NCI-H1105 (cell line): ENCODE results near the gene RASGRF1.
"Not testable (repeated sequence)": the region's sequence is repeated elsewhere in the genome, so short reads cannot be mapped to it uniquely, and the experiment has no call there.

Experiments
- DNase-seq: peaks from one replicate; lab custom pipeline; 2025; lab: John Stamatoyannopoulos, UW

Gene RASGRF1

DNA sequence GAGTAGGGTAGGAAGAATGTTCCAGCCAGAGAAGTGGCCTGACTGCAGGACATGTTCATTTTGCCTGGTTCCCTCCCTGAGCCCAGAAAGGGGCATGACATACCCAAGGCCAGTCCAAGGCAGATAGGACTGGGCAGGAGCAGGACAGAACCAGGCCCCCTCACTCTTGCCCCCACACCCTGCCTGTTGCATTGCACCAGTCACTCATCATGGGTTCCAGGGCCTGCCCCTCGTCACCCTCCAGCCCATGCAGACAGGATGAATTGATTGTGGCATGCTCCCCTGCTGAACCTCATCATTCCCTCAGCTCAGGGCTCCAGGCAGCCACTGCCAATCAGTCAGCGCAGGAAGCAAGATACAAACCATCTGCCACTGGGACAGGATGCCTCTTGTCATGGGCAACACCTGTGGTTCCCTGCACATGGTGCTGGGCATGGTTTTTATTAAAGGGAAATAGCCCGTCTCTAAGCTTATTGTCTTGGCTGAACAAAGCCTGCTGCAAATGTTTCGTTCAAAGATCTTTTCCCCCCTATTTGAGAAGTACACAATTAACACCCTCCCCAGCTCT is 48.9 kb downstream of the RASGRF1 start:
- DNase-seq = no peak

DNA sequence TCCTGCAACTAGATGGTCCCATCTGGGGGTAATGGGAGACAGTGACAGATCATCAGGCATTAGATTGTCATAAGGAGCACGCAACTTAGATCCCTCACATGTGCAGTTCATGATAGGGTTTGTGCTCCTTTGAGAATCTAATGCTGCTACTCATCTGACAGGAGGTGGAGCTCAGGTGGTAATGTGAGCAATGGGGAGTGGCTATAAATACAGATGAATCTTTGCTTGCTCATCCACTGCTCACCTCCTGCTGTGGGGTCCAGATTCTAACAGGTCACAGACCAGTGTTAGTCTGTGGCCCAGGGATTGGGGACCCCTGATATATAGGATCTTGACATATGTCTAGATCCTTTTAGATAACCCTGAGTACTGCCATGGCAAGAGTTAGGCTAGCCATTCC is 52.7 kb downstream of the RASGRF1 start:
- DNase-seq = no peak

DNA sequence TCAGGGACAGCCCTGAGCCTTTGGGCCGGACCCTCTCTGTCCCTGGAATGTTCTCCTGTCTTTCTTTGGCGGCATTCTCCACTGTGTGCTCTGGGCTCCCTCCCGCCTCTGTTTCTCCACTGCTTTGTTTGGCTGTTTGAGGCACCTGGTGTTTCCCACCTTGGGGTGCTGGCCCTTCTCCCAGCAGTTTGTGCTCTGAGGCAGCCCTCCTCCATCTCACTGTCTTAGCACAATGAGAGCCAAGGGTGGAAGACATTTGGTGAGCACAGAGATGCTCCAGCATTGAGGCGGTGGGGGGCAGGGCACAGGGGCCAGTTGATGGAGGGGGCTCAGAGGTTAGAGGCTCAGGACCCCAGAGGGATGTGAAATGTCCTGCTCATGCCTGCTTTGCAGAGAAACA is 54.3 kb downstream of the RASGRF1 start:
- no peak for DNase-seq

- DNase-seq = no peak
Measured at GRCh38 chr15:79035814-79036213, 54.8 kb downstream of the RASGRF1 start.

DNA sequence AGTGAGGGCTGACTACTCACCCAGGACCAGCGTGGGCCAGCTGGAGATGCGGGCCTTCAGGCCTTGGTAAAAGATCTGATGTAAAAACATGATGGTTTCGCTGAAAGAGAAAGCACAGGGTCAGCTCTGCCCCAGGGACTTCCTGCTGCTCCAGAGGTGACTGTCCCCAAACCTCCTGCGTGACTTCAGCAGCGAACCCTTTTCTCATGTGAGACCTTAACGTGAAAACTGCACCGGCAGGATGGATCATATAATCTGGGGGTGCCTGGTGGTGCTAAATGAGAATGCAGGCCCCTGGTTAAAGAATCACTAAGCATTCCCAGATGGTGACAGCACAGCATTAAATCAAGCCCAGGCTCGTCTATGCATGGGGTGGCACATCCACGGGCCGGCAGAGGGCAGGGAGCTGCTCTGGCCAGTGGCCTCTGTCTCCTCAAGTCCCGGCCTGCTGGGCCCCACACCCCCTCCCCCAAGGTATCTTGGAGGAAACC is 55.4 kb downstream of the RASGRF1 start:
- no peak for DNase-seq

GRCh38 chr15:79034284-79034683 is 56.3 kb downstream of the RASGRF1 start:
- no peak for DNase-seq

DNA sequence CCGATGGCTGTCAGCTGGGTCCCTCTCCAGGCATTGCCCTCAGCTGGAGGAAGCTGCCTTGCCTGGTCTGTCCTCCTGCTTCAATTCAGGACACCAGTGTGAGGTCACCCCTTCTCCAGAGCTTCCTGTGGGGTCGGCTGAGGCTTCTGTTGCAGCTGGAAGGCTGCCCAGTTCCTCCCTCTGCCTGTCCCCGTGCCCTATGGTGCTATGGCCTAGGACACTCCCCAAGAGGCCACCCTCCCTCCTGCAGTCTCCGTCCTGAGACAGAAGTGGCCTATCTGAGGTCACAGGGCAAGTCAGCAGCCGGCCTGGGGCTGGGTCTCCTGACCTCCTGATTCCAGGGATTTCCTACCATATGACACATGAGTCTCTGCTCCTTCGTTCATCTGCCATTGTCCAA is 57.9 kb downstream of the RASGRF1 start:
- no peak for DNase-seq

- DNase-seq = no peak
Measured at GRCh38 chr15:79031821-79032220, 58.8 kb downstream of the RASGRF1 start.

DNA sequence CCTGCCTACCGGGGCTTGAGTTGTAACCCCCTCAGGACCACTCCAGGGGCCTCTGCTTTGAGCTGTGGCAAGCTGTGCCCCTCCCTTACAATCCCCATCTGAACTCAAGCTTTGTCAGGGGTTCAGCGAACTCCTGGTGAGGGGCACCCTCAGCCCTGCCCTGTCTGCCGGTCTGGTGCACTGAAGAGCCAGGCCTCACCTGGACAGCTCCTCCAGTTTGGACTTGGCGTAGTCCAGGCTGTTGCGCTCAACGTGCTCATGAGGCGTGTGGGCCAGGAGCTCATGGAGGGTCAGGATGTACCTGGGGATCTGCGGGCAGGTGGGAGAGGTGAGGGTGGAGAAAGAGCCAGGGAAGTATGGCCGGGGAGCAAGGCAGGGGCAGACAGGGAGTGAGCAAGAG is 59.4 kb downstream of the RASGRF1 start:
- DNase-seq = no peak

GRCh38 chr15:79030470-79030869 is 60.1 kb downstream of the RASGRF1 start:
- no peak for DNase-seq

- DNase-seq = peak; percentile 2
Measured at GRCh38 chr15:79028411-79028964, 62.1 kb downstream of the RASGRF1 start.

DNA sequence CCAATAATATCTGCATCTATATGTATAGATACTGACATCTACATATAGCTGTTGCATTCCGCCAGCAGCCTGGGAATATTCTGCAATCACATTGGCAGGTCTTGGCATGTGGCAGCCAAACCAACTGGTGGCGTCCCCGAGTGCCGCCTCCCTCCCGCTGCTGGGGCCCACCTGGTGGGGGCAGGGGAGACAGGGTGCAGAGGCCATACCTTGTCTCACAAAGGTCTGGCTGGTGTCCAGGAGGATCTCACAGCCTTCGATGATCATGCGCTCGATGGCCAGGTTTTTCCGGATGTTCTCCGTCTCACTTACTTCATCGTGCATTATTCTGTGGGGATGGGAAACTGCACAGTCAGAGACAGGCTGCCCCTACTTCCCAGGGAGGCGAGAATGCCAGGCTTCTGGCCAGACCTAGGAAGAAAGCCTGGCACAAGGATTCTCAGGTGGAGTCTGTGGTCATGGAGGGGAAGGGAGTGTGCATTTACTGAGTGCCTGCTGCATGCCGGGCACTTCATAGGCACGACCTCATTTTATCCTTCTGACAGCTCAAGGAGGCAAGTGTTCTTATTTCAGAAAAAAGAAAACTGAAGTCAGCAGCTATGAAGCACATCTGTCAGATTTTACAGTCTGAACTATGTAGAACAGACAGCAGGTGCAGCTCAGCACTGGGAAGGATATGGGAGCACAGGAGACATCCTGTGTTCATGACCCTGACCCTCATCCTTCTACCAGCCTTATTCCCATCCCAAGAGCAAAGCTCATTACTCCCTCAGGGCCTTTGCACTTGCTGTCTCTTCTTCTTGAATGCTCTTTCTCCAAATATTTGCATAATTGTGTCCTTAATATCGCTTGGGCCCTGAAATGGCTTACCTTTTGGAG is 62.8 kb downstream of the RASGRF1 start:
- no peak for DNase-seq

DNA sequence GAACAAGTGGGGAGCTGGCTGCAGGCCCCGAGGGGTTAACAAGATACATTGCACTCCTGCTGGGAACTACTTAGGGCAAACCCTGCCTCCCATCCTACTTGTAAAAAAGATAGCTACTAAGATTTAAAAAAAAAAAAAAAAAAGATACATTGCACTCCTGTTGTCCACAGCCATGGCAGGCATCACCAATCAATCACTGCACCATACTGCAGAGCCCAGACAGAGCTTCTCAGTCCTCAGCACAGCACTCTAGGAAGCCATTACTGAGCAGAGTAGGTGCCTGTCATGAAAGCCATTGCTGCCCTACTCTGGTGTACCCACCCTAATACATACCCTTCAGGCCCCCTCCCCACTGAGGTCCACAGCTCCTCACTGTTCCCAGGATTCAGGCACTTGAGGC is 64.8 kb downstream of the RASGRF1 start:
- DNase-seq = no peak

DNA sequence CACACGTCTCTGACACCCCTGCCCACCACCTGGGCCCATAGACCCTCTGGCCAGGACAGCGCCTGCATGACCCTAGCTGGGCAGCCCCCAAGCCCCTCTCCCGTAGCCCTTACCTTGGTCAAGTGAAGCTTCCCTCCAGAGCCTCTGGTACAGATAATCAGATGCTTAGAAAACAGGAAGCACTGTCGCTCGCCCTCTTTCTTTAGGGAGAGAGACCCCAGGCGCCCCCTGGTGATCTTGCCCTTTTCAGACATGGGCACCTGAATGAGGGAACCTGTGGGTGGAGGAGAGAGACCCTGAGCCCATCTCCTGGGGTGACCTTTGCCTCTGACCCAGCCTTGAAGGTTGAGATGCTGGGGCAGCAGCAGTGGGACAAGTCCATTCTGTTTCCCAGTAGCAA is 65.4 kb downstream of the RASGRF1 start:
- no peak for DNase-seq

DNA sequence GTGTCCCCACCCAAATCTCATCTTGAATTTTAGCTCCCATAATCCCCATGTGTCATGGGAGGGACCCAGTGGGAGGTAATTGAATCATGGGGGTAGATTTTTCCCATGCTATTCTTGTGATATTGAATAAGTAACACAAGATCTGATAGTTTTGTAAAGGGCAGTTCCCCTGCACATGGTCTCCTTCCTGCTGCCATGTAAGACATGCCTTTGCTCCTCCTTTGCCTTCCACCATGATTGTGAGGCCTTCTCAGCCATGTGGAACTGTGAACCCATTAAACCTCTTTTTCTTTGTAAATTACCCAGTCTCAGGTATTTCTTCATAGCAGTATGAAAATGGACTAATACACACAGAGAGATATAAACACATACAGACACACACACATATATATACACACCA is 66.1 kb downstream of the RASGRF1 start:
- DNase-seq = not testable (repeated sequence)

DNA sequence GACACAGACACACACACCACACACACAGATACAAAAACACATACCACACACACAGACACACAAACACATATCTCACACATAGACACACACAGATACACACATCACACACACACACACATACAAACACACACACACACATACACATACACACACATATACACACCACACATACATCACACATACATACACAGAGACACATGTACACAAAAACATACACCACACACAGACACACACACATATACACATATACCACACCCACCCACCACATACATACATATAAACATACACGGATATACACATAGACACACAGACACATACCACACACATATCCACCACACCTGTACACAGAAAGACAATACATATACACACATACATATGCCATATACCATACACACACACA is 66.7 kb downstream of the RASGRF1 start:
- no peak for DNase-seq

DNA sequence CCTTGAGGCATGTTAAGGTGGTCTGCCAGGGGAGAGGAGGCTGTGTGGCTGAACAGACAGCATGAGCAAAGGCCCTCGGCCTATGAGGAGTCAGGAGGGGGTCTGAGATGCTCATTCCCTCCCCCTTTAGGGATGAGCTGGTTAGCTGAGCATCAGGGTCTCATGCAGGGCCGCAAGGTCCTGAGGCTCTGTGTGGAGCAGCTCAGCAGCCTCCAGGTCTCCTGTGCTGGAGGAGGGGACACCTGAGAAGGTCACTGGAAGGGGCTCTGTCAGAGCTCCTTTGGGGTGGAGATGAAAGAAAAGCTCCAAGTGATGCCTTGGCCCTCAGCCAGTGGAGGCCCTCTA is 67.1 kb downstream of the RASGRF1 start:
- DNase-seq = no peak

- no peak for DNase-seq
Measured at GRCh38 chr15:79018960-79019359, 71.6 kb downstream of the RASGRF1 start.

GRCh38 chr15:79017953-79018352 is 72.6 kb downstream of the RASGRF1 start:
- DNase-seq = no peak

DNA sequence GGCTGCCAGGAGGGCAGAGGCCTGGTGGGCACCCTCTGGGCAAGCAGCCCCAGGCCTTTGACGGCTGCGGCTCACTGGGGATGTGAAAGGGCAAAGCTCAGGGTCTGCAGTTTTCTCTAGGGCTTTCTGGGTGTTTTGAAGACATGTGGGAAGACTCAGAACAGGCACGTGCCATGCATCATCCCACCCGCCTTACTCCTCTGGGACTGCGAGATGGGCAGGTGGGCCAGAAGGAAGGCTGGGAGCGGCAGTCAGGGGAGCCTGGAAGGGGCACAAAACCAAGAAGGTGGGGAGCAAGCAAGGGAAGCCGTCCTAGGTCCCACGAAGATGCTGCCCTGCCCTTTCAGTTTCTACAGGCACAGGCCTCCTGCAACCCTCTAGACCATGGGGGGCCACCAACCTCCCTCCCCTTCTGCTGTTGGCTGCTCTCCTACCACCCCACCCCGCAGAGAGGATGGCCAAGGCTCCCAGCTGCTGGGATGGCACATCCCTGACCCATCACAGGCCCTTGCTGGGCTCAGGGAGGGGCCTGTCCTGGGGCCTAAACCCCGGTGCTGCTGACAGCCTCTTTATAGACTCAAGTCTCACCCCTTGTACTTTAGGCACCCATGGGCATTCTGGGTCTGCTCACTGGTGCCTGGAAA is 73.9 kb downstream of the RASGRF1 start:
- no peak for DNase-seq

- no peak for DNase-seq
Measured at GRCh38 chr15:79015416-79015815, 75.2 kb downstream of the RASGRF1 start.

- no peak for DNase-seq
Measured at GRCh38 chr15:79010278-79010677, 80.3 kb downstream of the RASGRF1 start.

- no peak for DNase-seq
Measured at GRCh38 chr15:79009379-79009778, 81.2 kb downstream of the RASGRF1 start.
